Neutrophil (primary cell): Measurements from ENCODE around the gene NTRK2.

Experiments
- H3K27ac ChIP-seq: fragments of 200-600 bp; sonication (generic); 2 replicates; pipeline ENCODE4 v1.5.1; 2016; ENCODE audit warnings: mild to moderate bottlenecking, moderate library complexity
- H3K27me3 ChIP-seq: fragments of 200-600 bp; sonication (generic); 2 replicates; pipeline ENCODE4 v1.6.0; 2016; ENCODE audit warnings: mild to moderate bottlenecking
- H3K36me3 ChIP-seq: fragments of 200-600 bp; sonication (generic); 2 replicates; pipeline ENCODE4 v1.5.1; 2017
- H3K4me1 ChIP-seq, 2 experiments: fragments of 200-600 bp in 1 of 2; sonication (generic) in 1 of 2; 1 replicate in 1 of 2; 2 replicates in 1 of 2; pipeline versions ENCODE4 v1.5.1 to v1.6.1; 2013 to 2016; ENCODE audit warnings: low read depth in 1 of 2, low read length in 1 of 2, mild to moderate bottlenecking in 1 of 2, moderate library complexity in 1 of 2; ENCODE audit not compliant: control insufficient read depth in 1 of 2, insufficient read depth in 1 of 2
- H3K4me3 ChIP-seq, 2 experiments: fragments of 200-600 bp in 1 of 2; sonication (generic) in 1 of 2; 1 replicate in 1 of 2; 2 replicates in 1 of 2; pipeline ENCODE4 v1.5.1; 2013 to 2016; ENCODE audit warnings: low read depth in 1 of 2, low read length in 1 of 2, mild to moderate bottlenecking in 1 of 2, moderate library complexity in 1 of 2
- H3K9me3 ChIP-seq: fragments of 200-600 bp; sonication (generic); 2 replicates; pipeline ENCODE4 v1.5.1; 2016
- TF ChIP-seq, protein P1 (sequence below): fragments of 200-600 bp; sonication (generic); IDR thresholded peaks from 2 replicates; pipeline ENCODE4 v1.5.1; 2016; ENCODE audit warnings: antibody characterized with exemption

The NTRK2 gene

DNA sequence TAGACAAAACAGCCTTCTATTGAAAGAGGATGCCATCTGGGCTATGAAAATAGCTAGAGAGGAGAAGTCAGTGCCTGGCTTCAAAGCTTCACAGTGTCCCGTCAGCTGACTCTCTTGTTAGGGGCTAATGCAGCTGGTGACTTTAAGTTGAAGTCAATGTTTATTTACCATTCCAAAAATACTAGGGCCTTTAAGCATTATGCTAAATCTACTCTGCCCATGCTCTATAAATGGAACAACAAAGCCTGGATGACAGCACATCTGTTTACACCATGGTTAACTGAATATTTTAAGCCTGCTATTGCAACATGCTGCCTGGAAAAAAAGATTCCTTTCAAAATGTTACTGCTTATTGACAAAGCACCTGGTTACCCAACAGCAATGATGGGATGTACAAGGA is 309.1 kb downstream of the NTRK2 start:
- Histone ChIP-seq H3K27ac (no peak overlapping the region), H3K27me3 (no peaks in the 10 kb centered on the region), H3K4me1 (no peaks in the 10 kb centered on the region), H3K4me3 (no peak overlapping the region), H3K36me3 (no peaks in the 10 kb centered on the region), H3K9me3 (no peaks in the 10 kb centered on the region)
- TF ChIP-seq, protein P1, sequence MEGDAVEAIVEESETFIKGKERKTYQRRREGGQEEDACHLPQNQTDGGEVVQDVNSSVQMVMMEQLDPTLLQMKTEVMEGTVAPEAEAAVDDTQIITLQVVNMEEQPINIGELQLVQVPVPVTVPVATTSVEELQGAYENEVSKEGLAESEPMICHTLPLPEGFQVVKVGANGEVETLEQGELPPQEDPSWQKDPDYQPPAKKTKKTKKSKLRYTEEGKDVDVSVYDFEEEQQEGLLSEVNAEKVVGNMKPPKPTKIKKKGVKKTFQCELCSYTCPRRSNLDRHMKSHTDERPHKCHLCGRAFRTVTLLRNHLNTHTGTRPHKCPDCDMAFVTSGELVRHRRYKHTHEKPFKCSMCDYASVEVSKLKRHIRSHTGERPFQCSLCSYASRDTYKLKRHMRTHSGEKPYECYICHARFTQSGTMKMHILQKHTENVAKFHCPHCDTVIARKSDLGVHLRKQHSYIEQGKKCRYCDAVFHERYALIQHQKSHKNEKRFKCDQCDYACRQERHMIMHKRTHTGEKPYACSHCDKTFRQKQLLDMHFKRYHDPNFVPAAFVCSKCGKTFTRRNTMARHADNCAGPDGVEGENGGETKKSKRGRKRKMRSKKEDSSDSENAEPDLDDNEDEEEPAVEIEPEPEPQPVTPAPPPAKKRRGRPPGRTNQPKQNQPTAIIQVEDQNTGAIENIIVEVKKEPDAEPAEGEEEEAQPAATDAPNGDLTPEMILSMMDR: no peak

DNA sequence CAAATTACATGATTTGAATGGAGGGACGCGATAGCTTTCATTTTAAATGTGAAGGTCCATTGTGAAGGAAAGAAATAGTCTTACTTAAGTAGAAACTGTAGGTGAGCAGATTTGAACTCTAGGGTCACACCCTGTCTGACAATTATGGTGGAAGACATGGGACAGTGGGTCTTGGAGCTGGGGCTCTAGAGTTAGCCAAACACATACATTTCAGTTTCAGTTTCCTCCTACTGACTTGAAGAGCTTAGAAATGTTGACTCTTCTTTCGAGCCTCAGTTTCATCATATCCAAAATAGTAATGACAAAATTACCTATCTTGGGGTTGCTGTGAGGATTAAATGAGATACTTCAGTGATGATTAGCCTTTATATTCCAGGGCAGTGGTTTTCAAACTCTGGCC is 314.2 kb downstream of the NTRK2 start:
- no peaks in the 10 kb centered on the region for H3K27me3 ChIP-seq
- H3K36me3 ChIP-seq: no peaks in the 10 kb centered on the region
- no peaks in the 10 kb centered on the region for H3K4me1 ChIP-seq
- H3K9me3 ChIP-seq: no peaks in the 10 kb centered on the region
- H3K27ac ChIP-seq: no peak overlapping the region
- H3K4me3 ChIP-seq: no peak overlapping the region
- TF ChIP-seq, protein P1: no peak

DNA sequence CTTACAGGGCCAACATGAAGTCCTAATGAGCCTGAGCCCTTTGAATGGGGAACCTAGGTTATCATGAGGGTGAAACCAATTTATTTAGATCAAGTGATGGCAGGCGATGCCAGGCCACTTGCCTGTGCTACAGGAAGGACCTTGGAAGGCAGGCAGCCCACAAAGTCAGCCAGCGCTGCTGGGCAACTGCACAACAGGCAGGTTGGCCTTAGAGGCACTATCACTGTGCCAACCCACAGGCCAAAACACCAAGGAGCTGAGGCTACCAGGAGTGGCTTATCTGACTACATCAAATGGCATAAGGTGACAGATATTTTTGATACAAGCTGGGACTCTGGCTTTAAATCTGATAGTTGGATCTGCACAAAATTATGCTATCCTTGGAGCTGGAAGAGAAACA is 319.1 kb downstream of the NTRK2 start:
- Histone ChIP-seq H3K27ac (no peak overlapping the region), H3K4me3 (no peak overlapping the region), H3K27me3 (no peaks in the 10 kb centered on the region), H3K36me3 (no peaks in the 10 kb centered on the region), H3K4me1 (peaks cover 0 to 8% of the 10 kb centered on the region in 2 experiments), H3K9me3 (no peaks in the 10 kb centered on the region)
- TF ChIP-seq, protein P1: no peak

DNA sequence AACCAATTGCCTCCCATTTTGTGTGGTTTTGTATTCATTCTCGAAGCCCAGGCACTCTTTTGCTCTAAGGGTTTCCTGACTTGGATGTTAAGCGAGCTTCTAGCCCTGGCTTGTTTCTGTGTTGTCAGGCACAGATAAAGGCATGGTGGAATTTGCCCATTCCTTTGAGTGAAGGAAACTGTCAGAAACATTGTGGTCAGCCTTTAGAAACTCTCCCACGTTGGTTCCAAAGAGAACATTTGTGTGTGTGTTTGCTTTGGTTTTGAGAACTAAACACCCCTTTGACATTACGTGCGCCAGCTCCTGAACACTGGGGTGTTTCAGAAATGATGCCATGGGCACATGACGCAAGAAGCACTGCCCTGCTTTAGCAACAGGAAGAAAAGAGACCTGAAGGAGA is 320.9 kb downstream of the NTRK2 start:
- no peaks in the 10 kb centered on the region for H3K9me3 ChIP-seq
- TF ChIP-seq, protein P1: no peak
- no peaks in the 10 kb centered on the region for H3K36me3 ChIP-seq
- no peak overlapping the region for H3K27ac ChIP-seq
- no peak overlapping the region for H3K4me3 ChIP-seq
- H3K4me1 ChIP-seq: peaks cover 0 to 8% of the 10 kb centered on the region in 2 experiments
- no peaks in the 10 kb centered on the region for H3K27me3 ChIP-seq

DNA sequence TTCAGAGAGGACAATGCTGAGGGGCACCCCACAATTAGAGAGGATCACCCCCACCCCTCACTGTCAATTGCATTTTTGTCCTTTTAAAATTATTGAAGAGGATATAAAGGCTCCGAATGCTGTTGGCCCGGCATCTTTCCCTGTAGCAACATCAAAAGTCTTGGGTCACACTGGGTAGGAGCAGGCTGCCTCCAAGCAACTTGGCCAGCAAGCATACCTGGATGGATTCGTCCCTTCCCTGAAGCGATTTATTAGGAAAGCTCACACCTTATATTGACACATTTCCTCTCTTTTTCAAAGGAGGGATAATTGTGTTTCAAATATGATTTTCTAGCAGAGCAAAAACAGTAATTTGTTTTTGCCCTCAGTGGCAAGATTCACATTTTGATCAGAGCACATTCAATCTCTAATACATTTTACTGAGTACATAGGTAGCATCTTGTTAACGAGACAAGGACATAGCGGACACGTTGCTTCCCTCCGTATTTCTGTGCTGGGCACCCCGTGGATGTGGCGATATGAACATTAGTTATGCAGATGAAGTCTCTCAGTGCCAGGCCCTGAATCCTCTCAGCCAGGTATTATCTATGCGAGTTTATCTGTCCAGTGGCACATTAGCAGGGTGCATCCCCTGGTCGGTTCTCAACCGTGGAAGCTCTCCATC is 321.5 kb downstream of the NTRK2 start:
- no peaks in the 10 kb centered on the region for H3K36me3 ChIP-seq
- no peak overlapping the region for H3K4me3 ChIP-seq
- no peaks in the 10 kb centered on the region for H3K9me3 ChIP-seq
- no peaks in the 10 kb centered on the region for H3K27me3 ChIP-seq
- H3K4me1 ChIP-seq: peaks cover 0 to 8% of the 10 kb centered on the region in 2 experiments
- no peak overlapping the region for H3K27ac ChIP-seq
- TF ChIP-seq, protein P1: no peak

DNA sequence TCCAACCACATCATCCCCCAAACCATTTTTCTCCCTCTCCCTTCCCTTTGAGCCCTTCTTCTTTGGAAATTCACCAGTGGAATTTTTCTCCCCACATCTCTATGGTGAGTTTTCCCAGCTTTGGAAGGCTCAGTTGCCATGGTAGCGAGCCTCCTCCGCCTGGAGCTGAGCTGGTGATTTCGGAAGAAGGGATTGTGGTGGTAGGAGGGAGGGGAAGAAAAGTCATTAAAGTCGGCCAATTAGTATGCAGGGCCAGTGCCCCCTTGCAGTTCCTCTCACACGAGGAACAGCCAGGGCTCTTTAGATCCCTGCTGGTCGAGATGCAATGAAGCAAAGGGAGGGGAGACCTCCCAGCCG is 322.0 kb downstream of the NTRK2 start:
- Histone ChIP-seq H3K27ac (no peak overlapping the region), H3K9me3 (no peaks in the 10 kb centered on the region), H3K4me1 (peaks cover 0 to 8% of the 10 kb centered on the region in 2 experiments), H3K27me3 (no peaks in the 10 kb centered on the region), H3K36me3 (no peaks in the 10 kb centered on the region), H3K4me3 (no peak overlapping the region)
- TF ChIP-seq, protein P1: no peak
